SK-N-SH (cell line): ENCODE results near the gene PSMB9. TPM values are rescaled to one million over a fixed set of nuclear protein-coding genes. Genes with fewer than 3 reads are reported as not detected.

Experiments used
- CTCF ChIA-PET: fragments of 300-600, 350-600 bp; formaldehyde crosslinking; extraction: SDS; loops from one replicate; lab custom pipeline; 2021; lab: Yijun Ruan, JAX
- POLR2A ChIA-PET: fragments of 350-600 bp; sonication (Branson Sonifier 250); formaldehyde crosslinking; extraction: SDS; loops from one replicate; lab custom pipeline; 2020; ENCODE audit warnings: antibody characterized with exemption, inconsistent platforms; lab: Yijun Ruan, JAX
- DNase-seq: peaks from one replicate; pipeline ENCODE4 v3.0.0; 2012
- H2AFZ ChIP-seq: fragments of 200-600 bp; sonication (generic); 2 replicates; pipeline ENCODE4 v1.8.1; 2016; ENCODE audit warnings: antibody characterized with exemption, mild to moderate bottlenecking, low read depth
- H3F3A ChIP-seq: fragments of 200-600 bp; sonication (generic); replicated peaks from 2 replicates; pipeline ENCODE3; 2016; ENCODE audit warnings: antibody characterized with exemption, mild to moderate bottlenecking; ENCODE audit not compliant: insufficient read depth
- H3K27ac ChIP-seq, 2 experiments: fragments of 200-500 bp in 1 of 2; fragments of 200-600 bp in 1 of 2; sonication (Bioruptor generic) in 1 of 2; sonication (generic), shearing (Covaris generic) in 1 of 2; 2 replicates each; pipeline versions ENCODE4 v1.5.1 to v1.6.1; 2014 to 2016; ENCODE audit warnings: low read depth in 2 of 2, inconsistent platforms in 1 of 2, low read length in 1 of 2, mild to moderate bottlenecking in 1 of 2, mixed read lengths in 1 of 2
- H3K27me3 ChIP-seq: fragments of 200-600 bp; sonication (generic), shearing (Covaris generic); 2 replicates; pipeline ENCODE4 v1.6.1; 2016; ENCODE audit warnings: mixed run types; ENCODE audit not compliant: insufficient read depth
- H3K36me3 ChIP-seq, 2 experiments: fragments of 200-500 bp in 1 of 2; fragments of 200-600 bp in 1 of 2; sonication (Bioruptor generic) in 1 of 2; sonication (generic) in 1 of 2; replicated peaks in 1 of 2; 2 replicates each; pipeline versions ENCODE3 to v1.5.1; 2014 to 2016; ENCODE audit warnings: low read length in 1 of 2, mild to moderate bottlenecking in 1 of 2; ENCODE audit not compliant: insufficient read depth in 2 of 2, control insufficient read depth in 1 of 2
- H3K4me1 ChIP-seq, 2 experiments: fragments of 200-500 bp in 1 of 2; fragments of 200-600 bp in 1 of 2; sonication (Bioruptor generic) in 1 of 2; sonication (generic), shearing (Covaris generic) in 1 of 2; 2 replicates each; pipeline versions ENCODE4 v1.5.1 to v1.6.1; 2014 to 2016; ENCODE audit warnings: low read depth in 1 of 2, low read length in 1 of 2, mixed run types in 1 of 2; ENCODE audit not compliant: insufficient read depth in 2 of 2, control insufficient read depth in 1 of 2
- H3K4me2 ChIP-seq: fragments of 200-600 bp; sonication (generic), shearing (Covaris generic); 2 replicates; pipeline ENCODE4 v1.6.1; 2017; ENCODE audit warnings: mixed run types
- H3K4me3 ChIP-seq, 2 experiments: fragments of 200-500 bp in 1 of 2; fragments of 200-600 bp in 1 of 2; sonication (Bioruptor generic) in 1 of 2; sonication (generic), shearing (Covaris generic) in 1 of 2; 2 replicates each; pipeline versions ENCODE4 v1.5.1 to v1.8.1; 2014 to 2016; ENCODE audit warnings: low read depth in 2 of 2, inconsistent platforms in 1 of 2, low read length in 1 of 2, mild to moderate bottlenecking in 1 of 2, mixed read lengths in 1 of 2, moderate library complexity in 1 of 2
- H3K79me2 ChIP-seq: fragments of 200-600 bp; sonication (generic); 2 replicates; pipeline ENCODE4 v1.8.1; 2017; ENCODE audit warnings: mild to moderate bottlenecking; ENCODE audit not compliant: insufficient read depth
- H3K9ac ChIP-seq: fragments of 200-600 bp; sonication (generic); 2 replicates; pipeline ENCODE4 v1.6.1; 2017; ENCODE audit warnings: mixed run types
- H3K9me2 ChIP-seq: fragments of 200-600 bp; sonication (generic); 2 replicates; pipeline ENCODE4 v1.6.1; 2017; ENCODE audit warnings: mixed run types
- H3K9me3 ChIP-seq: fragments of 200-600 bp; sonication (generic); 2 replicates; pipeline ENCODE4 v1.6.1; 2017; ENCODE audit warnings: mixed run types, mild to moderate bottlenecking, moderate library complexity
- H4K20me1 ChIP-seq: fragments of 200-600 bp; sonication (generic); 2 replicates; pipeline ENCODE4 v1.6.1; 2017; ENCODE audit warnings: mild to moderate bottlenecking, mixed run types; ENCODE audit not compliant: insufficient read depth
- ELF1 ChIP-seq: IDR thresholded peaks from 2 replicates; pipeline ENCODE4 v1.4.0; 2012
- FOSL2 ChIP-seq: IDR thresholded peaks from 2 replicates; pipeline ENCODE4 v1.4.0; 2012; ENCODE audit warnings: low read depth, mild to moderate bottlenecking, moderate library complexity, borderline replicate concordance
- POLR2AphosphoS5 ChIP-seq: IDR thresholded peaks from 2 replicates; pipeline ENCODE4 v1.6.1; 2012; ENCODE audit warnings: low read depth, low read length
- RCOR1 ChIP-seq: fragments of 150-350 bp; IDR thresholded peaks from 2 replicates; pipeline ENCODE4 v1.6.1; 2017; ENCODE audit warnings: antibody characterized with exemption, low read length
- RFX5 ChIP-seq: IDR thresholded peaks from 2 replicates; pipeline ENCODE4 v1.6.1; 2012; ENCODE audit warnings: mild to moderate bottlenecking, improper control_type of control experiment, low read length
- TAF1 ChIP-seq: IDR thresholded peaks from 2 replicates; pipeline ENCODE4 v1.6.1; 2012; ENCODE audit warnings: low read depth, mild to moderate bottlenecking, low read length, moderate library complexity, borderline replicate concordance
- TCF12 ChIP-seq: IDR thresholded peaks from 2 replicates; pipeline ENCODE4 v1.4.0; 2012
- TEAD4 ChIP-seq: IDR thresholded peaks from 2 replicates; pipeline ENCODE4 v1.4.0; 2012; ENCODE audit warnings: mild to moderate bottlenecking, borderline replicate concordance; ENCODE audit not compliant: insufficient read depth
- USF1 ChIP-seq: IDR thresholded peaks from 2 replicates; pipeline ENCODE4 v1.4.0; 2012; ENCODE audit warnings: low read depth, borderline replicate concordance
- YY1 ChIP-seq: IDR thresholded peaks from 2 replicates; pipeline ENCODE4 v1.4.0; 2012; ENCODE audit warnings: low read depth, mild to moderate bottlenecking
- WGBS: methylation state at CpG from one replicate; pipeline ENCODE4 v1.1.6; 2017; ENCODE audit warnings: low lambda C conversion rate; 5-methylcytosine and 5-hydroxymethylcytosine counted together
- polyA plus RNA-seq, 3 experiments: library from polyadenylated mRNA; depleted of rRNA; stranded (reverse); fragments of >200 nt; gene quantifications; 2 replicates each; pipeline ENCODE4 v1.2.3, GENCODE V29; 2012
- TF ChIP-seq, protein P1 (sequence below): IDR thresholded peaks from 2 replicates; pipeline ENCODE4 v1.4.0; 2012; ENCODE audit warnings: low read depth
- TF ChIP-seq, protein P2 (sequence below): fragments of 200-600 bp; sonication (generic); IDR thresholded peaks from 2 replicates; pipeline ENCODE4 v1.6.1; 2017; ENCODE audit warnings: antibody characterized with exemption, mild to moderate bottlenecking, moderate library complexity

PSMB9 gene
- polyA plus RNA-seq, 1 of the 3 experiments (the other 2 are of a cell fraction) = 83.7 TPM

- Histone ChIP-seq H3K79me2 (no peaks in the 10 kb centered on the region), H3K9me2 (no peaks in the 10 kb centered on the region), H3K4me2 (no peak overlapping the region), H4K20me1 (no peaks in the 10 kb centered on the region), H3F3A (no peaks in the 10 kb centered on the region), H3K36me3 (peaks cover 8 to 20% of the 10 kb centered on the region in 2 experiments), H3K4me3 (no peak overlapping the region), H3K27me3 (no peaks in the 10 kb centered on the region), H3K9me3 (no peaks in the 10 kb centered on the region), H2AFZ (no peak overlapping the region), H3K9ac (no peak overlapping the region), H3K27ac (no peak overlapping the region), H3K4me1 (peaks cover 0 to 2% of the 10 kb centered on the region in 2 experiments; a peak in 1 of 4 replicates)
- WGBS = 97% methylated on average over 13 of the region's 13 CpGs
- no peak for TF ChIP-seq POLR2AphosphoS5
- CTCF ChIA-PET = interaction anchor here (0.5 to 3.2 kb wide), 4 partner anchors 10 to 116 kb away, joined by 3 to 20 read pairs (median 5); partner anchors contain the start of genes PSMB9 and TAP1
- POLR2A ChIA-PET = no interaction called here
- DNase-seq = no peak
Measured at GRCh38 chr6:32832535-32832934, 21.5 kb upstream of the PSMB9 start.

DNA sequence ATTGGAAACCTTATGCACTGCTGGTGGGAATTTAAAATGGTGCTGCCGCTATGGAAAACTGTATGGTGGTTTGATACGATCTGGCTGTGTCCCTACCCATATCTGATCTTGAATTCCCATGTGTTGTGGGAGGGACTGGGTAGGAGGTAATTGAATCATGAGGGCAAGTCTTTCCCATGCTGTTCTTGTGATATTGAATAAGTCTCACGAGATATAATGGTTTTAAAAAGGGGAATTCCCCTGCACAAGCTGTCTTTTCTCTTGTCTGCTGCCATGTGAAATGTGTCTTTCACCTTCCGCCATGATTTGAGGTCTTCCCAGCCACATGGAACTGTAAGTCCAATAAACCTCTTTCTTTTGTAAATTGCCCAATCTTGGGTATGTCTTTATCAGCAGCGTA lies 20.3 kb upstream of the PSMB9 start:
- no peak overlapping the region for H3K27ac ChIP-seq
- WGBS = 78% methylated on average over 5 of the region's 5 CpGs
- no peaks in the 10 kb centered on the region for H3K79me2 ChIP-seq
- POLR2A ChIA-PET = no interaction called here
- TF ChIP-seq TCF12 (no peak), RCOR1 (no peak)
- TF ChIP-seq, protein P1, sequence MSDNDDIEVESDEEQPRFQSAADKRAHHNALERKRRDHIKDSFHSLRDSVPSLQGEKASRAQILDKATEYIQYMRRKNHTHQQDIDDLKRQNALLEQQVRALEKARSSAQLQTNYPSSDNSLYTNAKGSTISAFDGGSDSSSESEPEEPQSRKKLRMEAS = no peak
- H4K20me1 ChIP-seq = no peaks in the 10 kb centered on the region
- no peaks in the 10 kb centered on the region for H3K27me3 ChIP-seq
- H2AFZ ChIP-seq = no peak overlapping the region
- peaks cover 0 to 7% of the 10 kb centered on the region in 2 experiments; a peak in 1 of 4 replicates for H3K4me1 ChIP-seq
- no peak for DNase-seq
- CTCF ChIA-PET = interaction anchor here (2.6 to 3.2 kb wide), 2 partner anchors 20 to 35 kb away, joined by 7 to 20 read pairs; partner anchors contain the start of genes PSMB9 and TAP1
- H3K9ac ChIP-seq = no peak overlapping the region
- no peaks in the 10 kb centered on the region for H3K9me2 ChIP-seq
- peaks cover 8 to 20% of the 10 kb centered on the region in 2 experiments for H3K36me3 ChIP-seq
- no peak overlapping the region for H3K4me2 ChIP-seq
- H3F3A ChIP-seq = peaks cover under 1% of the 10 kb centered on the region
- H3K9me3 ChIP-seq = no peaks in the 10 kb centered on the region
- H3K4me3 ChIP-seq = no peak overlapping the region

DNA sequence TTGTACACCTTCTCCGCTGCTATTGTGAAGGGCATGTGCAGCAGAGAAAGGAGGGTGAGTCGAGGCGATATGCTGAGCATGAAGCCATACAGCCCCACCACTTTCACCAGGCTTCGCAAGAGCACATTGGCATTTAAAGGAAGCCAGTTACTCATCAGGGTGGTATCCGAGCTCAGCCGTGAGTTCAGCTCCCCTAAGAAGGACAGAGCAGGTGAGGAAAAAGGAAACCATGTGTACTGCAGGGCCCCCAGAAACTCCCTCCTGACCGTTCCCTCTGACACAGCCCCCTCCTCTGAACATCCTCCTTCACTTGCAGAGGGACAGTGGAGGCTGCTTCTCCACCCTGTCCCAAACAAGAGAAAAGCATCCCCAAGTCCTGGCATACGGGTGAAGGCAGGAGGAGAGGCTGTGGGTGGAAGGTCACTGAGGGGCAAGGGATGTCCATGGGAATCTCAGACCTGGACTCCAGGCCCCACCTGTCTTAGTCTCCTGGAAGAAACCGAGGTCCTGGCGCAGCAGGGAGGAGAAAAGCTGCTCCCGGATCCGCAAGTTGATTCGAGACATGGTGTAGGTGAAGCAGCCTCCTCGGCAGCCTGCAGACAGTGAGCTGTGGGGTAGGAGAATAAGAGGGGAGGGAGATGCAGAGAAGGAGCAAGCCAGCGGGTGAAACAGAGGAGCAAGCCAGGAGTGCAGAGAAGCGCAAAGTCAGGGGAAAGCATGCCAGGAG lies 18.7 kb upstream of the PSMB9 start:
- WGBS = 96% methylated on average over 14 of the region's 16 CpGs
- Histone ChIP-seq H3K36me3 (peaks cover 8 to 13% of the 10 kb centered on the region in 2 experiments), H3K27me3 (no peaks in the 10 kb centered on the region), H3K9me2 (no peaks in the 10 kb centered on the region), H3K4me3 (no peak overlapping the region), H3K9me3 (no peaks in the 10 kb centered on the region), H4K20me1 (no peaks in the 10 kb centered on the region), H2AFZ (no peak overlapping the region), H3K27ac (no peak overlapping the region), H3K4me2 (no peak overlapping the region), H3K4me1 (peaks cover 0 to 7% of the 10 kb centered on the region in 2 experiments; a peak in 1 of 4 replicates), H3F3A (peaks cover 8% of the 10 kb centered on the region), H3K9ac (no peak overlapping the region), H3K79me2 (no peaks in the 10 kb centered on the region)
- ChIA-PET CTCF (interaction anchor here (2.6 kb wide), 1 partner anchor 19 kb away, joined by 7 read pairs; the partner anchor contains the start of genes PSMB9 and TAP1), POLR2A (no interaction called here)
- TF ChIP-seq TAF1 (no peak), RFX5 (no peak), TCF12 (no peak), YY1 (no peak), TEAD4 (no peak), FOSL2 (no peak), ELF1 (no peak), USF1 (no peak)
- TF ChIP-seq, protein P2, sequence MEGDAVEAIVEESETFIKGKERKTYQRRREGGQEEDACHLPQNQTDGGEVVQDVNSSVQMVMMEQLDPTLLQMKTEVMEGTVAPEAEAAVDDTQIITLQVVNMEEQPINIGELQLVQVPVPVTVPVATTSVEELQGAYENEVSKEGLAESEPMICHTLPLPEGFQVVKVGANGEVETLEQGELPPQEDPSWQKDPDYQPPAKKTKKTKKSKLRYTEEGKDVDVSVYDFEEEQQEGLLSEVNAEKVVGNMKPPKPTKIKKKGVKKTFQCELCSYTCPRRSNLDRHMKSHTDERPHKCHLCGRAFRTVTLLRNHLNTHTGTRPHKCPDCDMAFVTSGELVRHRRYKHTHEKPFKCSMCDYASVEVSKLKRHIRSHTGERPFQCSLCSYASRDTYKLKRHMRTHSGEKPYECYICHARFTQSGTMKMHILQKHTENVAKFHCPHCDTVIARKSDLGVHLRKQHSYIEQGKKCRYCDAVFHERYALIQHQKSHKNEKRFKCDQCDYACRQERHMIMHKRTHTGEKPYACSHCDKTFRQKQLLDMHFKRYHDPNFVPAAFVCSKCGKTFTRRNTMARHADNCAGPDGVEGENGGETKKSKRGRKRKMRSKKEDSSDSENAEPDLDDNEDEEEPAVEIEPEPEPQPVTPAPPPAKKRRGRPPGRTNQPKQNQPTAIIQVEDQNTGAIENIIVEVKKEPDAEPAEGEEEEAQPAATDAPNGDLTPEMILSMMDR = no peak
- DNase-seq = no peak
